Activated naive CD4-positive, alpha-beta T cell (primary cell): Measurements from ENCODE around the gene CDRT4.
A peak's percentile ranks its signal among the peaks of the same experiment; 100 is the strongest.
"Not testable (repeated sequence)": the region's sequence is repeated elsewhere in the genome, so short reads cannot be mapped to it uniquely, and the experiment has no call there.

Source experiments
- DNase-seq, 4 experiments: peaks; one replicate each; lab custom pipeline; 2025; lab: John Stamatoyannopoulos, UW

Gene CDRT4

DNA sequence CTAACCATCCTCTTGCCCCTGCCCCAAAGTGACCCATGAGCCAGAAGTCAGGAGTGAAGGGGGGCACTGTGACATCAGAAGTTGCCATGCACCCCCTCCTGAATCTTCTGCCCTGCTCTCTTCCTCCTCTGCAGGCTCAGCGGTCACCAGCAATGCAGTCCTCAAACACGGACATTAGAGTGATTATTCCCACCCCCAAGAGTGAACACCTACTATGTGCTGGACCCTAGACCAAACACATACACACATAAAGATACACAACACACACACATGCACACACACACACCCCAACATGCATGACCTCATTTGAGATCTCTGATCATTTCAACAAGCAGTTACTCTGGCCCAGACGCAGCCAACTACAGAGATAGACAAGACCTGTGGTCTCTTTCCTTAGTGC is at the start of gene CDRT4:
TSS of gene CDRT4 (minus strand) at position 30 of the 400 bp plus-strand sequence. CDS start 27,383 bp downstream, outside the sequence.
- DNase-seq: no peak

DNA sequence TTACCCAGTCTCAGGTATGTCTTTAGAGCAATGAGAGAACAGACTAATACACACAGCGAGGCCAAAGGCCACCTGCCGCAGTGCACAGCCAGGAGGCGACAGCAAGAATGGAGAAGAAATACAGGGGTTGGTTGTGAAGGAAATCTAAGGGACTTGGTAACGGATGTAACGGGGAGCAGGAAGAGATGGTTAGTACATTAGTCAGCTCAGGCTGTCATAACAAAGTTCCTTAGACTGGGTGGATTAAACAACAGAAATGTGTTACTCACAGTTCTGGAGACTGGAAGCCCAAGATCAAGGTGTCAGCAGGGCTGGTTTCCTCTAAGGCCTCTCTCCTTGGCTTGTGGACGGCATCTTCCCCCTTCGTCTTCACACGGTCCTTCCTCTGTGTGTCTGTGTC is 48.7 kb upstream of the CDRT4 start:
- DNase-seq: no peak

DNA sequence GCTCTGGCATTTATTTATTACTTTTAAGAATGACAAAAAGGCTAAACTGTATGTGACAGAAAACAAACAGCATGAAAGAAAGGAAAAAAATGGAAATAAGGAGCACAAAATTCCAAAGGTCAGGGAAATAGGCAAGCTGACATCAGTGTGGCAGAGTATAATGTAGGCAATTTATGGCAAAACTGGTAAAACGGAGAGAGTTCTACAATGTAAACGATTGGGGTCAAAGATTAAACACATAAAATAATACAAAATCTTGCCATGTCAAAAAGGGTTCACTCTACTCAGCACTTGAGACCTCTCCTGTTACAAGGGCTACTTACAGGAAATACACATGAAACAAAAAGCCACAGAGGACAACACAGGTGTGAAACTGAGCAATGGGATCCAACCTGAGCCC is 47.0 kb upstream of the CDRT4 start:
- DNase-seq: no peak

DNA sequence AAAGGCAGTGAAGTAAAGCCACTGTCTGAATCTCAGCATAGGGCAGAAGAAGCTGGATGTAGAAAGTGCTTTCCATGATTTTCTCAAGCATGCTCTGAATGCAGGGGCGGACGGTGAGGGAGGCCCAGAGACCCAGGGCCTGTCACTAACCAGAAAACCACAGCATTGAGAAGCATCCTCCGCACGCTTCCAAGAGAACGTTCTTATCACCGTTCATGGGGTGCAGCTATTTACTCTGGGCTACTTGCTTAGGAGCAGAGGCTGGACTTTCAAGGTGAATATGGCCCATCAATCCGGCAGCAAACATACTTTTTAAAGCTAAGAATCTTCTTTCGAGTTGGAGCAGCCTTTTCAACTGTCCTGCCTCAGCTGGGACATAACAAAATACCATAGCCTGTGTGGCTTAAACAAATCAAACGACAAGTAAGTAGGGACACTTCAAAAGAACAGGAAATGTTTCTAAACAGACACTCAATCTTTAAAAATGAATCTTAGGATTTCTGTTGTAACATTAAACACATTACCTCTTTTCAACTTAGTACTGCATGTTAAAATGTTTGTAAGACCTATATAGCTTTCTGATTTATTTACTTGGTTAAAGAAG is 46.5 kb upstream of the CDRT4 start:
- DNase-seq: no peak

DNA sequence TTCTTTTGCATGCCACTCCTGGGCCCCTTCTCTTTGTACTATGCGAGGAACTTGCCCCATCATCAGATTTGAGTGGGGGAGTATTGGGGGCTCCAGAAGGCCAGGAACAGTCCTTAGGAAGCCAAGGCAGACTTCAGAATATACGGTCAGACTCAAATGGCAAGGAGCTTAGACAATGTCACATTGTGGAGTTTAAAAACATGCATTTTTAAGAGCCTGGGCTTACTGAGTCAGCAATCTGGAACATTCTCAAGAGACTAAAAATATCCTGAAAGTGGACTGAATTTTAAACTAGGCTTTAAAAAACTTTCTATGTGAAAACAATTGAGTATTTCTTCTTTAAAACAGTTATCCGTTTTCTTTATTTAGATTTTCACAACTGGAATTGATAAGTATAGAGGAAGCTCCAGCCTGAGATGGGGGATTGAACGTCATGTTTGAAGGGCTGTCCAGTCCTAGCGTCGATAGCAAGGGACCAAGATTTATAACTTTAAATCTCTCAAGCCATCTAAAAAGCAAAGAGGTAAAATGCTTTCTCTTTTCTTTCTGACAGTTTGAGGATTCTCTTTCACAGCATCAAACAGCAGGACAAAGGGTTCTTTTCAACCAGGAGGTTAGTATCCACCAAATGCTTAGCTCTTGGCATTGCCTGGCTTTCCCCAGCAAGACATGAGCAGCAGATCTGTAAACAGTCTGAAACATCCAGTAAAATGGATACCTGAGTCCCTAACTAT is 45.8 kb upstream of the CDRT4 start:
- DNase-seq: no peak

DNA sequence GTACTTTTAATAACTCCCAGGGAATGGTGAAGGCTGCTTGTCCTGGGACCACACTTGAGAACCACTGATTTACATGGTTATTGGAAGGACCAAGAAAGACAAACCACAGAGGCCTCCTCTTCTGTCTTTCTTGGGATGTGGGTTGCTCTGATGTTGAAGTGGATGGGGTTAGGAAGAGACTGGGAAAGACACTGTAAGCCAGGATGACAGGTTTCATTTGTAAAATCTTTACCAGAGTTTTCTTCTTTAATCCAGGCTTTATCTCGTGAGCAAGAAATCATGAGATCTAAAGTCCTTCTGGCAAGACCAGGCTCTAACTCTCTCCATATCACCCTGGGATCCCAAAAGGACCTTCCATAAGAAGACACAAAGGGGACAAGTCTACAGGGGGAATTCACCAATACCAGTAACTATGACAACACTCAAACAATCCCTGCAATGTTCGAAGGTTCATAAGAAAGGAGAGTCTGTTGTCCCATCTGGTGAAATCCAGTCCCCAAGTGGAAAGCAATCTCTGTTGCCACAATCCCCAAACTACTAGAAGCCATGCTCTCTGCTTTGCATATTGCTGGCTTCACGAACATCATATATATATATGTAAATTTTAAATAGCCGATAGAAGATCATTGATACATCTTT is 44.8 kb upstream of the CDRT4 start:
- no peak for DNase-seq

DNA sequence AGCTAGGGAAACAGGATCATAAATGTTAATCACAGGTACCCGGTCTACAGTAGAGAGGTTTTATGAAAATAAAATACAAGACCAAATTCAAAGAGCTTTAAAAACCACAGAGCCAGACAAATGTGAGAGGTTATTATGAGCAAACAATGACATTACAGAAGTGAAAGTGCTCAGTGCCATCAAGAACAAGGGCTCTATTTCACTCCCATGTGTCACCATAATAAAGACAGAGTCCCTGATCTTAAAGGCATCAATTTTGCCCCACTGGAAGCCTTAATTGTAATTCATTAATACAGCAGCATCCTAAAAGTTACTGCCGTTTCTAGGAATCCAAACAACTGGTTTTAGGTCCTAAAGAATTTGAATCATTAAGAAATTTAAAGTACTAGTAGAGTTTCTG is 43.7 kb upstream of the CDRT4 start:
- DNase-seq: no peak

DNA sequence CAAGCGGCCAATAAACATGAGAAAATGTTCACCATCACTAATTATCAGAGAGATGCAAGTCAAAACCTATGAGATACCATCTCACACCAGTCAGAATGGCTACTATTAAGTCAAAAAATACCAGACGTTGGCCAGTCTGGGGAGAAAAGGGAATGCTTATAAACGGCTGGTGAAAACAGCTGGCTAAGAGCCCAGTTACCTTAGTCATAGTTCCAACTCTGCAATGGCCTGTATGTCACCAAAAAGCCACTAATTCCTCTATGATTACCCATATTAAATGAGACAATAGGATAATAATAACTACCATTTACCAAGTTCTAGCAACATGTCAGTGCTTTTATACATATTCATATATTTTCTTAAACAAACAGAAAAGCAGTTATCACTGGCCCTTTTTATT is 42.9 kb upstream of the CDRT4 start:
- no peak for DNase-seq

DNA sequence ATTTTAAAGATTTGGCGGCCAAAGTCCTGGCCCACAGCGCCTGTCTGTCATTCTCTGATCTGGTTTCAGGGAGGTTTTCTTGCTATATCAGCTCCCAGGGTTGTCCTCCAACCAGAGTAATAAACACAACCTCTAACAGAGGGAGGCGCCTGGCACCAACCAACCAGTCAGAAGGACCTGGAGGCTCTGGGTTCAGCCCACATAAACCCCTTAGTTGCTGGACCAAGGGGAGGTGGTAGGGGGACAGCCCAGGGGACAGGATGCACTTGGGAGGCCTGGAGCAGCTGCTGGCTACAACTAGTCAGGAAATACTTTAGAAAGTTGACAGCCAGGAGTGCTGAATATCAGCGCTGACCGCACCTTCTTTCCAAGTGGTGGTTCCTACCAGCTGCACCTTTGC is 41.7 kb upstream of the CDRT4 start:
- DNase-seq: no peak

DNA sequence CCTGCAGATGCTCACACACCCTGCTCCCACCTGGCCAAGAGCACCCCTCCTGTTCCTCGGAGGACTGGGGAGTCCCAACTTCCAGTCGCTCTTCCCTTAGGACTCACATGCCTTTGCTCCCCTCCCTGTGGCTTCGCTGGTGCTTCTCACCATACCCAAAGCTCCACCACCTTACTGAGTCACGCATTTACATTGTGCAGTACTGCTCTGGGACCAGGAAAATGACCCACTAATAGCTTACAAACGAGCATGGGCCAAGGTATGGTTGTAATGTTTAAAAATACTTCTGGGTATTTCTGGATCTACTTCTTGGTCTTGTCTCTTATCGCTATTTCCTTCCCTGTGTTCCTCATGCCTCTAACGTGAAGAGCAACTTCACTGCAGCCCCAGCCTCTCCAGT is 41.0 kb upstream of the CDRT4 start:
- DNase-seq: no peak

DNA sequence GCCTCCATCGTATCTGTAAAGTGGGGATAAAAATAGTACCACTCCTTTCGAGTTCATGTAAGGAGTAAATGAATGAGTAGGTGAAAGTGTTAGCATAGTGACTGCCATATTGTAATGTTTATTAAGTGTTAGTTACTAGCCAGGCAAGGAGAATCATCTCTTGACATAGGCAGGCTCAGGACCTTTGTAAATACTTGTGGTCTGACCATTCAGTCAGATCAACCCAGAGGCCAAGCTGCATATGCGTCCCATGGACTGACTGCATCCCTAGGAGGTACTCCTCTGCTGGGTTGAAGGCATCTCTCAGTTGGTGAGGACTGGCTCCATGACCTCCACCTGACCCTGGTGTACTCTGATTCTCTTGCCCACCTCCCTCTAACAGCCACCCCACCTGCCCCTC is 40.5 kb upstream of the CDRT4 start:
- DNase-seq: no peak

DNA sequence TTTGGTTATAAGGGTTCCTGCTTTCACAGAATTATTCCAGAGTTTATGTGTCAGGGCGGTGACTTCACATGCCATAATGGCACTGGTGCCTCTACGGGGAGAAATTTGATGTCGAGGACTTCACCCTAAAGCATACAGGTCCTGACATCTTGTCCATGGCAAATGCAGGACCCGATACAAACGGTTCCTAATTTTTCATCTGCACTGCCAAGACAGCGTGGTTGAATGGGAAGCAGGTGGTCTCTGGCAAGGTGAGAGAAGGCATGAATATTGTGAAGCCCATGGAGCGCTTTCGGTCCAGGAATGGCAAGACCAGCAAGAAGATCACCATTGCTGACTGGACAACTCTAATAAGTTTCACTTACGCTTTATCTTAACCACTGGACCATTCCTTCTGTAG is 39.6 kb upstream of the CDRT4 start:
- no peak for DNase-seq

DNA sequence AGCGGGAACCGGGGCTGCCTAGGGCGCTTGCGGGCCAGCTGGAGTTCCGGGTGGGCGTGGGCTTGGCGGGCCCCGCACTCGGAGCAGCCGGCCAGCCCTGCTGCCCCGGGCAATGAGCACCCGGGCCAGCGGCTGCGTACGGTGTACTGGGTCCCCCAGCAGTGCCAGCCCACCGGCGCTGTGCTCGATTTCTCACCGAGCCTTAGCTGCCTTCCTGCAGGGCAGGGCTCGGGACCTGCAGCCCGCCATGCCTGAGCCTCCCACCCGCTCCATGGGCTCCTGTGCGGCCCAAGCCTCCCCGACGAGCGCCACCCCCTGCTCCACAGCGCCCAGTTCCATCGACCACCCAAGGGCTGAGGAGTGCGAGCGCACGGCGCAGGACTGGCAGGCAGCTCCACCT is 38.3 kb upstream of the CDRT4 start:
- DNase-seq: not testable (repeated sequence)

DNA sequence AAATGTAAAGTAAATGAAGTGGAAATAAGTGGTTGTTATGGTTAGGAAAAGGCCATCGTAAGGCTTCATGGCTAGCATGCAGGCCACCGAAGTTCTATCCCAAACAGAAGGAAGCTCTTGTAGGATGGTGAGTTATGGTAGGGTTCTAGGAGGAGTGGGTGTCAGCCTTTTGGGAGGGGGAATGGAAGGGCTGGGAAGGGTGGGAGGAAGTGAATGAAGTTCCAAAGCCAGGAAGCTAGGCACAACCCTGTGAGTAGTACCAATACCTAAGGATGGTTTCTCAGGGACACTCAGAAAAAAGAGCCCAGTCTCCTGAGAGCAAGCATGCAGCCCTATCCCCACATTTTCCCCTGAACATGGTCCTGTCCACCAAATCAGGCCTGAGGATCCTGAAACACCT is 36.3 kb upstream of the CDRT4 start:
- no peak for DNase-seq

DNA sequence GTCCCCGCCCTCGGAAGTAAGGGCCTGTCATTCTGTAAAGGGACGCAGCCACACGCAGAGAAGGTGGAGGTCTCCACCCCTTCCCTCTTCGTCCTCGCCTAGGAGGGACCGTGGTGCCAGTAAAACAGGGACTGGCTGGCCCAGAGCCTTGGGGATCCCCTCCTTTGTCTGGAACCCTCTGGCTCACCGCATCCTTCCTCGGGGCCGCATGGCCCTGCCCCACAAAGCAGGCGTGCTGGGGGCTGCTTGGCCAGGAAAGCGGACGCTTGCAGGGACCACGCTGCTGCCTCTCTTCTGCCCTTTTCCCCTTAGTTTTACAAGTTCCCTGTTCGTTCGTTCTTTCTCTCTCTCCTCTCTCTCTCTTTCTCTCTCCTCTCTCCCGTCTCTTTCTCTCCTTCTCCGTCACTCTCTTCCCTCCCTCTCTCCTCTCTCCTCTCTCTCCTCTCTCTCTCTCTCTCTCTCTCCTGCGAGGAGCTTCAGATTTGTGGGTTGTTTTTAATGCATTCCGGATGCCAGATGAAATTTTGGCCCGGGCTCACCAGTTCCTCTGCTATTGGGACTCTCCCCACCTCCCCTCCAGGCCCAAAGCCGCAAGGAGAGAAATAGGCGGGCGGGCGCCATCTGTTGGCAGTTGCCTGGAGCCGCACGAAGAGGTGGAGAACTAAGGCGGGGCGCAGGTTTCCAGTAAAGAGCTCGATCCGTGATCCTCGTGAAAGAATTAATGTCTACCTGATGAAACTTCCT is 35.1 kb upstream of the CDRT4 start:
- DNase-seq: peak; percentile 7 to 56 (median 37)

DNA sequence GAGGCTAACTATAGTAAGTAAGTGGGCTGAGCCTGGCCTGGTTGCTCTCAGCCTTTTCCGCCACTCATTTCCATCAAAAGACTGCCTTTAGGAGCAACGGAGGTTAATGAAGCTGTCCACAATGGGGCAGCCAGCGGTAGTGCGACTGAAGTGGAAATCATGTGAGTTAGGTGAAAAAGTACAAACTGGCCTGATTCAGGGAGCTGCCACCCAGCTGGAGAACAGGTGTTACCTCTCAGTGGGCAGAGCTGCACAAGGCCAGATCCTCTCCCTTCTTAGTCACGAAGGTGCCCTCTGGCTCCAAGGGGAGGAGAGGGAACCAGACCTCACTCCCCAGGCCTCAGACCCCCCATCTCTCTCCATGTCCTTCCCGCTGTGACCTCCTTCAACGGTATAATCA is 34.4 kb upstream of the CDRT4 start:
- no peak for DNase-seq

DNA sequence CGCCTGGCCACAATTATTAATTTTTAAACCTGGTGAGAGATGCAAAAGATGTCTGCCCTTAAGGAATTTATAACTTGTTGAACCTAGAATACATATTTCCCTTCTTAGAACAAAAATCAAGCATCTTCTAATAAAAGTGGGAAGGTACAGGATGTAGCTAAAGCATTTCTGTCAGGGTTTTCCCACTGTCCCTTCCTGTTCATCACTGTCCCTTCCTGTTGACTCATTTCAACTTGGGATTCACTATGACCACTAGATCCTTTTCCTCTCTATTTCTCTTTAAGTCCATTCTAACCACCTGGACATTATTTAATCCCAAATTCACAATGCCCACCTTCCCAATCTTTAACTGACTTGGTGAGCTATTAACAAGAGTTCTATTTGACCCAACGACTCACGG is 33.9 kb upstream of the CDRT4 start:
- DNase-seq: no peak

DNA sequence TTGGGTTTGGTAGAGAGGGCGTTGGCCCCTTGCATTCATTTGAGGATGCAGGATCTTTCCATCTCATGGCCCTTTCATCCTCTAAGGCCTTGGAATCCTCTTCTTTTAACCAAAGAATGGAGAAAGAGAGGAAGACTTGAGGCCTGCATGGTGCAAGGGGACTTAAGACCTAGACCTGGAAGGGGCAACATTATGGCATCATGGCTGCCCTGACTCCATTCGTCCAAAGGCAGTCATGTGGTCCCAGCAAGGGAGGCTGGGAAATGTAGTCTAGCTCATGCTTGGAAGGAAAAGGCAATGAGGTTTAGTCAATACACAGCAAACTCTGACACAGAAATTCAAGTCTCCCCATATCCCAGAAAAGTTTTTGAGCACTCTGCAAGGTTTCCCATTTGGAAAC is 30.7 kb upstream of the CDRT4 start:
- DNase-seq: no peak

DNA sequence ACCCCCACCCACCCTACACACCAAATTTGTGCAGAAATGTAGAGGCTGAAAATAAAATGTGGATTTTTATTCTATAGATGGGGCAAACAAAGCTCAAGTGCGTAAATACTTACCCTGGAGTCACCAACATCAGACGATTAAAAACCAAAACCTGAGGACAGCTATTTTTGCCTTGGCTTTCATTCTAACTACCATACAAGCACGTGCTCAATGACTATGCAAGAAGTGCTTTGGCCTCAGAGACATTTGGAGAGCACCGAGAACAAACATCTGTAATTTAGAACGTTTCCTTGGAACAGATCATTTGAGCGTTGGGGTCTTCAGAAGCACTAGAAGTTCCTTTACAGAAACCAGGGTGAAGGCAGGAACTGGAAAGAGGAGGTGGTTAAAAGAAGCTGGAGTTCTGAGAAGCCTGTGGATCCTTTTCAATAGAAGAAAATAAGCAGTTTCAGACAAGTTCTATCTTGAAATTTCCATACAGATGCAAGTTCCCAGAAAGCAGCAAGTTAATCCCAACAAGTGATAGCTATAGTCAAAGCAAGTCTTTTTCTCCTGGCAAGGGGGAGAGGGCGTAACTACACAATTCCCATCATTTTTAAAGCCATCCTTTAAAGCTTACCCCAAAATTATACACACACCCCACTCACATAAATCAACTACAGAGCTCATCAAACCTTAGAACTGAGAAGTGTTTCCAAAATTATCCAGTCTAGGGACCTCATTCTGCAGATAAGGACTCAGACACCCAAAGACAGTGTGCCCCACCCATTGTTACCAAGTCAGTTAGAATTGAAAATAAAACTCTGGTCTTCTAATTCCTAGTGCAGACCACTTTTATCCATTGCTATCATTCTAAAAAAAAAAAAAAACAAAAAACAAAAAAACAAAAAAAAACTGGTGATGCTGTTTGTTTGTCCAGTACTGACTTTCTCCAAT is 29.6 kb upstream of the CDRT4 start:
- no peak for DNase-seq

DNA sequence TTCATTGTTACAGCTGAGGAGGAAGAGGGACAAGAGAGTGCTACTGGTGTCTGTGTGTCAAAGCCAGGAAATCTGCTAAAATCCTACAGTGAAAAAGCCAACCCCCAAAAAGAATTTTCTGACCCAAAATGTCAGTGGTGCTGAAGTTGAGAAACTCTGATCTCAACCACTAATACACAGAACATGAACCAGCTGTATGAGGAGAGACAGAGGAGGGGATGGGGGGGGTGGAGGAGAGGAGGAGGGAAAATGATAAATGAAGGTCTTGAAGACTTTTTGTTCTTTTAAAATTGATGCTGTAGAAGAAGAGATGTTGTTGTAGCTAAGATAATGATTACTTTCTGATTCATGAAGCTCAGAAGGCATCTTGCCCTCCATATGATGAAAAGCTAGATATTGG is 27.4 kb upstream of the CDRT4 start:
- DNase-seq: no peak

DNA sequence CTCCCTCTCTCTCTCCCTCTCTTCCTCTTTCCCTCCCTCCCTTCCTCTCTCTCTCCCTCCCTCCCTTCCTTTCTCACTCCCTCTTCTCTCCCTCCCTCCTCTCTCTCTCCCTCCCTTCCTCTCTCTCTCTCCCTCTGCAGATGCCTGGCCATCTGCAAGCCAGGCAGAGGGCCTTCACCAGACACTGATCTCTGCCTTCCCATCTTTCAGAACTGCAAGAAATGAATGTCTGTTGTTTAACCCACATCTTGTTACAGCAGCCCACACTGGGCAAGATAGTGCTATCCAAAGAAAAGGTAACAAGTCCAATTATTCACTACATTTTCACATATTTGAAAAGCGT is 26.2 kb upstream of the CDRT4 start:
- no peak for DNase-seq
